Hematopoietic multipotent progenitor cell treated with erythropoietin and hydrocortisone succinate and interleukin-3 and kit ligand, for 6 days (in vitro differentiated cells): Measurements from ENCODE around the gene MYZAP.

ENCODE experiments used
- DNase-seq: peaks from one replicate; pipeline ENCODE4 v3.0.0-alpha.2; 2015

The MYZAP gene

GRCh38 chr15:57705746-57706404, 114.2 kb downstream of the MYZAP start:
- no peak for DNase-seq

- DNase-seq, result peak; percentile 99
Measured at GRCh38 chr15:57706405-57707209, 114.9 kb downstream of the MYZAP start, which contains the start of gene POLR2M. POLR2M (plus strand) TSS chr15:57706714; CDS start chr15:57706843, 129 bp downstream.

- no peak for DNase-seq
Measured at GRCh38 chr15:57708047-57708446, 116.3 kb downstream of the MYZAP start.

GRCh38 chr15:57718309-57718708, 126.6 kb downstream of the MYZAP start:
- DNase-seq, result no peak

GRCh38 chr15:57720867-57721266, 129.2 kb downstream of the MYZAP start:
- no peak for DNase-seq

- DNase-seq, result no peak
Measured at GRCh38 chr15:57726411-57726810, 134.7 kb downstream of the MYZAP start.

GRCh38 chr15:57727031-57727430, 135.3 kb downstream of the MYZAP start:
- DNase-seq, result no peak

- no peak for DNase-seq
Measured at GRCh38 chr15:57728436-57728835, 136.7 kb downstream of the MYZAP start.

GRCh38 chr15:57730876-57731275, 139.2 kb downstream of the MYZAP start:
- DNase-seq, result no peak

- no peak for DNase-seq
Measured at GRCh38 chr15:57731530-57732103, 139.9 kb downstream of the MYZAP start.

GRCh38 chr15:57732526-57733331, 141.0 kb downstream of the MYZAP start:
- peak; percentile 84 for DNase-seq

- no peak for DNase-seq
Measured at GRCh38 chr15:57734860-57735259, 143.2 kb downstream of the MYZAP start.
